HG03521 (cell line): ENCODE results near the gene NALCN.

Experiments used
- ATAC-seq: cut with Tn5 transposase; IDR thresholded peaks from one replicate; pipeline ENCODE4 v1.9.1; 2021; ENCODE audit warnings: mild to moderate bottlenecking, moderate library complexity; ENCODE audit not compliant: unreplicated experiment

The NALCN gene

GRCh38 chr13:101211261-101211660 lies 205.0 kb downstream of the NALCN start:
- no peak for ATAC-seq

GRCh38 chr13:101210774-101211173 lies 205.5 kb downstream of the NALCN start:
- ATAC-seq, result no peak

GRCh38 chr13:101209206-101209893 lies 207.0 kb downstream of the NALCN start:
- no peak for ATAC-seq

GRCh38 chr13:101205408-101205807 lies 210.9 kb downstream of the NALCN start:
- ATAC-seq, result no peak

GRCh38 chr13:101204270-101205020 lies 211.9 kb downstream of the NALCN start:
- ATAC-seq, result no peak

GRCh38 chr13:101202590-101202989 lies 213.7 kb downstream of the NALCN start:
- ATAC-seq, result no peak

GRCh38 chr13:101190976-101191375 lies 225.3 kb downstream of the NALCN start:
- no peak for ATAC-seq

- no peak for ATAC-seq
Measured at GRCh38 chr13:101190337-101190736, 226.0 kb downstream of the NALCN start.

GRCh38 chr13:101185606-101186005 lies 230.7 kb downstream of the NALCN start:
- no peak for ATAC-seq

GRCh38 chr13:101181076-101181685 lies 235.1 kb downstream of the NALCN start:
- no peak for ATAC-seq

GRCh38 chr13:101179021-101179420 lies 237.3 kb downstream of the NALCN start:
- ATAC-seq, result no peak

GRCh38 chr13:101178406-101178805 lies 237.9 kb downstream of the NALCN start:
- no peak for ATAC-seq

GRCh38 chr13:101170306-101170705 lies 246.0 kb downstream of the NALCN start:
- ATAC-seq, result no peak

- ATAC-seq, result no peak
Measured at GRCh38 chr13:101157261-101157660, 259.0 kb downstream of the NALCN start.

GRCh38 chr13:101155920-101156319 lies 260.4 kb downstream of the NALCN start:
- no peak for ATAC-seq

- ATAC-seq, result no peak
Measured at GRCh38 chr13:101152184-101152583, 264.1 kb downstream of the NALCN start.

- no peak for ATAC-seq
Measured at GRCh38 chr13:101150998-101151397, 265.3 kb downstream of the NALCN start.

GRCh38 chr13:101149735-101150384 lies 266.4 kb downstream of the NALCN start:
- ATAC-seq, result no peak

GRCh38 chr13:101146101-101146898 lies 270.0 kb downstream of the NALCN start:
- no peak for ATAC-seq

- peak; percentile 59 for ATAC-seq
Measured at GRCh38 chr13:101144808-101145419, 271.4 kb downstream of the NALCN start.
